DOHH2 (cell line): Measurements from ENCODE around the gene PCLO.

Experiments
- CTCF ChIP-seq: fragments of 200-600 bp; sonication (generic); IDR thresholded peaks from one replicate; pipeline ENCODE4 v1.5.1; 2014; ENCODE audit warnings: antibody characterized with exemption, mild to moderate bottlenecking, low read depth, low read length; ENCODE audit not compliant: poor library complexity, severe bottlenecking
- EZH2phosphoT487 ChIP-seq: fragments of 200-600 bp; sonication (generic); IDR thresholded peaks from 2 replicates; pipeline ENCODE4 v1.6.1; 2017; ENCODE audit warnings: borderline replicate concordance, mild to moderate bottlenecking, antibody characterized with exemption, low read length, moderate library complexity, mixed read lengths

GRCh38 chr7:83153419-83153818 is 9.3 kb downstream of the PCLO start:
- no peak for TF ChIP-seq CTCF
- TF ChIP-seq EZH2phosphoT487, result no peak
